T-helper 1 cell treated with Interleukin-12 subunit alpha and Interleukin-12 subunit beta and Interleukin-4 antibody, amounts not matched to agents 30 μg/mL and 1 μg/mL, for 36 hours (primary cell): ENCODE measurements around the gene MOB3B.
"Not testable (repeated sequence)": the region's sequence is repeated elsewhere in the genome, so short reads cannot be mapped to it uniquely, and the experiment has no call there.

Source experiments
- H3K27ac Mint-ChIP-seq: one replicate; pipeline ENCODE4 v1.8.0; 2021; ENCODE audit warnings: mild to moderate bottlenecking, mixed read lengths
- H3K27me3 Mint-ChIP-seq: one replicate; pipeline ENCODE4 v1.8.0; 2021; ENCODE audit warnings: low read depth, mixed read lengths
- H3K36me3 Mint-ChIP-seq: one replicate; pipeline ENCODE4 v1.8.0; 2021; ENCODE audit warnings: low read depth, mixed read lengths
- H3K4me1 Mint-ChIP-seq: one replicate; pipeline ENCODE4 v1.8.0; 2021; ENCODE audit warnings: low read depth, mixed read lengths
- H3K4me3 Mint-ChIP-seq: one replicate; pipeline ENCODE4 v1.8.0; 2021; ENCODE audit warnings: mild to moderate bottlenecking, moderate library complexity, mixed read lengths
- H3K9me3 Mint-ChIP-seq: one replicate; pipeline ENCODE4 v1.8.0; 2021; ENCODE audit warnings: mixed read lengths

The MOB3B gene

DNA sequence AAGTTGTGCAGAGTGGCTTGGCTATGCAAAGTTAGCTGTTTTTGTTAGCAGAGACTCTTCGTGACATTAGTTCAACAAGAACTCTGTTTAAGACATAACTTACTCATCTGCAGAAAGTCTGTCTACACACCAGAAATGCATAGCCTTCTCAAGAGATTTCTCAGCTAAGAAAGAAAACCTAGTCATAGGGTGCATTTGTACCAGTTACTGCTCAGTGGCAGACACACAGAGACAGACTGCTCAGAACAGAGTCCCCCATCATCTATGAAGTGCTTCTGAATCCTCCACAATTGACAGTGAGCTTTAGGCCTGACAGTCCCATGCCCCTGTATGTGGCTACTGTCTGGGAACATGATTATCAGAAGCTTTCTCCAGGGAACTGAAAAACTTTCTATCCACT, 61.6 kb downstream of the MOB3B start:
- H3K27me3 Mint-ChIP-seq = no peaks in the 10 kb centered on the region
- no peak overlapping the region for H3K4me3 Mint-ChIP-seq
- H3K9me3 Mint-ChIP-seq = no peaks in the 10 kb centered on the region
- peaks cover 5% of the 10 kb centered on the region for H3K4me1 Mint-ChIP-seq
- no peak overlapping the region for H3K27ac Mint-ChIP-seq
- H3K36me3 Mint-ChIP-seq = no peaks in the 10 kb centered on the region

DNA sequence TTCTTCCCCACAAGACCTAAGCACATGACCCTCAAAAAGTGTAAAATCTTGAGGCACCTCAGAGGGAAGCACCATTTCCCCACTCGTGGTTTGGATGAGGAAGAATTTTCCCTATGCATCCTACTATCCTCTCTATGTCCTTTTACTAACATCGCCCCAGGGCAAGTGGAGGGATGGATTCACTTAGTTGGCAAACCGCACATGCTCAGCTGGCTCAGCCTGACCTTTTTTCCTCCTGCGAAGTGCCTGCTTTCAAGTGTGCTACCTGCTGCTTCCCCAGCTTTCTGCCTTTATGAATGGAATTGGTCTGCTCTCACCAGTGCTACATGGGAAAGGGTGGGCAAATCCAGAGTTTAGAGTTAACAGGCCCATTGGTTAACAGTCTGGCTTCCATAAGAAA, 62.1 kb downstream of the MOB3B start:
- Mint-ChIP-seq H3K36me3 (no peaks in the 10 kb centered on the region), H3K27ac (no peak overlapping the region), H3K9me3 (no peaks in the 10 kb centered on the region), H3K27me3 (no peaks in the 10 kb centered on the region), H3K4me1 (peaks cover 6% of the 10 kb centered on the region), H3K4me3 (no peak overlapping the region)

DNA sequence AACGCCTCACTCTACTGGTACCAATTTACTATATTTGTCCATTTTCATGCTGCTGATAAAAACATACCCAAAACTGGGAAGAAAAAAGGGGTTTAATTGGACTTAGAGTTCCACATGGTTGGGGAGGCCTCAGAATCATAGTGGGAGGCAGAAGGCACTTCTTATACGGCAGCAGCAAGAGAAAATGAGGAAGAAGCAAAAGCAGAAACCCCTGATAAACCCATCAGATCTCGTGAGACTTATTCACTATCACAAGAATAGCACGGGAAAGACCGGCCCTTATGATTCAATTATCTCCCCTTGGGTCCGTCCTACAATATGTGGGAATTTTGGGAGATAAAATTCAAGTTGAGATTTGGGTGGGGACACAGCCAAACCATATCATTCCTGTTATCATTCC, 63.1 kb downstream of the MOB3B start:
- H3K27ac Mint-ChIP-seq, H3K36me3 Mint-ChIP-seq, H3K27me3 Mint-ChIP-seq, H3K4me3 Mint-ChIP-seq, H3K9me3 Mint-ChIP-seq: not testable (repeated sequence)
- H3K4me1 Mint-ChIP-seq = peaks cover 10% of the 10 kb centered on the region

- not testable (repeated sequence) for H3K27ac Mint-ChIP-seq, H3K27me3 Mint-ChIP-seq, H3K9me3 Mint-ChIP-seq, H3K4me1 Mint-ChIP-seq, H3K36me3 Mint-ChIP-seq, H3K4me3 Mint-ChIP-seq
Measured at GRCh38 chr9:27464950-27465349, 64.7 kb downstream of the MOB3B start.

- H3K4me3 Mint-ChIP-seq = no peak overlapping the region
- H3K27me3 Mint-ChIP-seq = no peaks in the 10 kb centered on the region
- peaks cover 5% of the 10 kb centered on the region for H3K4me1 Mint-ChIP-seq
- no peak overlapping the region for H3K27ac Mint-ChIP-seq
- no peaks in the 10 kb centered on the region for H3K36me3 Mint-ChIP-seq
- H3K9me3 Mint-ChIP-seq = no peaks in the 10 kb centered on the region
Measured at GRCh38 chr9:27462846-27463245, 66.8 kb downstream of the MOB3B start.

DNA sequence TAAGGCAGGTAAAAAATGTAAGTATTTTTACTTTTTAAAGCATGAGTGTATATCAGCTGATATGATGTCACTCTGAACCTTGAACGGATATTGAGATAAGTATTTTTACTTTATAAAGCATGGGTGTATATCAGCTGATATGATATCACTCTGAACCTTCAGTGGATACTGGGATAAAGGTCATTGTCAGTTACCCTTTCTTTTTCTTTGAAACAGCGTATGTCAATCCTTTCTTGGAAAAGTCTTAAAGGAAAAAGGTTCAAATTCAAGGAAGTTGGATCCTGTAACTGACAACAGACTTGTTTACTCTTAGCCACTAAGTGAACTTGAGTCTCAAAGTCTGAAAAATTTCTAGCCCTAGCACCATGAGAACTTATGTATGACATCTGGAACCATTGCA, 67.2 kb downstream of the MOB3B start:
- Mint-ChIP-seq H3K9me3 (no peaks in the 10 kb centered on the region), H3K36me3 (no peaks in the 10 kb centered on the region), H3K4me3 (no peak overlapping the region), H3K4me1 (peaks cover 7% of the 10 kb centered on the region), H3K27me3 (no peaks in the 10 kb centered on the region), H3K27ac (no peak overlapping the region)

DNA sequence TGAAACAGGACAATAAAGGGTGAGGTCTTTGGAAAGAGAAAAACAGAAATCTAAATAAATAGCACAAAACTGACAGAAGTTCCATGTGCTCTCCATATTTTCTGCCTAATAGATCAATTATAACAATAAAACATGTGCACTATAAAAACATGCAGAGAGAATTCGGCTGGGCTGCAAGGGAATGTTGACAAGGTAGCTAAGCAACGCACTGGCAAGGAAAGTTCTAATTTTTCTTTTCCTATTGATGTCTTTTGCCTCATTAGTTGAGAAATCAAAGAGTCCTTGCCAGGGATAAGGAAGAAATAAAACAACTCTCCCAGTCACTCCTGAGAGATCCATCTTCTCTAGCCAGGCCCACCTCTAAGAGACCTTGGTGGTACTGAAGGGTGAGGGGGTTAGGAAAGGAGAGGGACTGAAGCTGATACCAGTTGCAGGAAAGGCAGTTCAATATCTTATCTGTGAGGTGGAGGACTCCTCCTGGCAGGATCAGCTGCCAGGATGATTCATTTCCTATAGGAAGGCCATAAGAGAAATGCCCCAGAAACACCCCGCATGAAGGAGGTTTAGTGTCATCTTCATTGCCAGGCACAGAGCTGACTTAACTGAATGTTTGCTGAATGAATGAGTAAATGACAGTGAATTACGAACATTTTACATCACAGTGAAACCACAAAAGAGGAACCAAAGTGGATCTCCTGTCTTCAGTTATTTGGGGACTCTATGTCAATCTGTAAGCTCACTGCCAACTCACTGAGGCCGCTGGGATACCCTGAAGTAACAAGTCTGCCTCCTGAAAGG, 69.2 kb downstream of the MOB3B start:
- no peak overlapping the region for H3K27ac Mint-ChIP-seq
- H3K36me3 Mint-ChIP-seq = no peaks in the 10 kb centered on the region
- H3K4me3 Mint-ChIP-seq = no peak overlapping the region
- H3K9me3 Mint-ChIP-seq = no peaks in the 10 kb centered on the region
- H3K27me3 Mint-ChIP-seq = no peaks in the 10 kb centered on the region
- peaks cover 8% of the 10 kb centered on the region for H3K4me1 Mint-ChIP-seq

DNA sequence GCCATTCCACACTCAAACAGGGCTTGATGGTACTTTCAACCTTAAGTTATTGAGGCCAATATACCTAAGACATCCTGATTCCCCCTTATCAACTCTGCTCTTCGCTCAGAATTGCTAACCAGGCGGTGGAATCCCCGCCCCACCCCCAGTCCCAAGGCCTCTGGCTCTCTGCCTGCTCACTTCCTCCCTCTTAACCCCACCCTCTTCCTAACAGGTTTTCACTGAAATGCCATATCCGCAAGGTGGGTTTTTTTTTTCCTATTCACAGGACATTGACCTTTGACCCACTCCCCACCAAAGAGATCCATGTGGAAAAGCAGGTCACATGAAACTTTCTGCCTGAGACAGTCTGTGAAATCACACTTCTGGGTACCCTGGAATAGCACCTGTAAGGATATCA, 72.2 kb downstream of the MOB3B start:
- Mint-ChIP-seq H3K4me3 (no peak overlapping the region), H3K27me3 (no peaks in the 10 kb centered on the region), H3K9me3 (no peaks in the 10 kb centered on the region), H3K4me1 (peaks cover 7% of the 10 kb centered on the region), H3K27ac (no peak overlapping the region), H3K36me3 (no peaks in the 10 kb centered on the region)

- Mint-ChIP-seq H3K36me3 (no peaks in the 10 kb centered on the region), H3K4me3 (no peak overlapping the region), H3K27me3 (no peaks in the 10 kb centered on the region), H3K27ac (no peak overlapping the region), H3K4me1 (peaks cover 3% of the 10 kb centered on the region), H3K9me3 (no peaks in the 10 kb centered on the region)
Measured at GRCh38 chr9:27453860-27454553, 75.6 kb downstream of the MOB3B start.

GRCh38 chr9:27451207-27451797, 78.3 kb downstream of the MOB3B start:
- Mint-ChIP-seq H3K4me1 (no peaks in the 10 kb centered on the region), H3K27me3 (no peaks in the 10 kb centered on the region), H3K4me3 (no peak overlapping the region), H3K27ac (no peak overlapping the region), H3K9me3 (no peaks in the 10 kb centered on the region), H3K36me3 (no peaks in the 10 kb centered on the region)

DNA sequence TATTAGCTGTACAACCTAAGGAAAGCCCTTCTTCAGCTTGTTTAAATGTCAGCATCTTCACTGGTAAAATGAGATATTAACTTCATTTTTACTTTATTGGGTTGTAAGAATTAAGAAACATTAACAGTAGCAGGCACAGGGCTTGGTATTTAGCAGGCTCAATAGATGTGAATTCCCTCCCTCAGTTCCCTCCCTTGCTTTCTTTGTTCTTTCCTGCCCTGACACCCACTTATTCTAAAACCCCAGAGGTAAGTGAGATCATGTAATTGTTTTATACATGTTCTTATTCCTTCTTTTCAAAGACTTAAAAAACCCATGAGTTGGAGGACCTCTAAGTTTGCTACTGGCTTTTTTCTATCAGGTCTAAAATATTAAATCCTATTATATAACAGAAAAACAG, 78.9 kb downstream of the MOB3B start:
- Mint-ChIP-seq H3K4me3 (no peak overlapping the region), H3K36me3 (no peaks in the 10 kb centered on the region), H3K27me3 (no peaks in the 10 kb centered on the region), H3K27ac (no peak overlapping the region), H3K4me1 (no peaks in the 10 kb centered on the region), H3K9me3 (no peaks in the 10 kb centered on the region)

GRCh38 chr9:27448356-27448755, 81.3 kb downstream of the MOB3B start:
- H3K36me3 Mint-ChIP-seq, H3K4me1 Mint-ChIP-seq, H3K27ac Mint-ChIP-seq, H3K27me3 Mint-ChIP-seq, H3K4me3 Mint-ChIP-seq, H3K9me3 Mint-ChIP-seq: not testable (repeated sequence)

DNA sequence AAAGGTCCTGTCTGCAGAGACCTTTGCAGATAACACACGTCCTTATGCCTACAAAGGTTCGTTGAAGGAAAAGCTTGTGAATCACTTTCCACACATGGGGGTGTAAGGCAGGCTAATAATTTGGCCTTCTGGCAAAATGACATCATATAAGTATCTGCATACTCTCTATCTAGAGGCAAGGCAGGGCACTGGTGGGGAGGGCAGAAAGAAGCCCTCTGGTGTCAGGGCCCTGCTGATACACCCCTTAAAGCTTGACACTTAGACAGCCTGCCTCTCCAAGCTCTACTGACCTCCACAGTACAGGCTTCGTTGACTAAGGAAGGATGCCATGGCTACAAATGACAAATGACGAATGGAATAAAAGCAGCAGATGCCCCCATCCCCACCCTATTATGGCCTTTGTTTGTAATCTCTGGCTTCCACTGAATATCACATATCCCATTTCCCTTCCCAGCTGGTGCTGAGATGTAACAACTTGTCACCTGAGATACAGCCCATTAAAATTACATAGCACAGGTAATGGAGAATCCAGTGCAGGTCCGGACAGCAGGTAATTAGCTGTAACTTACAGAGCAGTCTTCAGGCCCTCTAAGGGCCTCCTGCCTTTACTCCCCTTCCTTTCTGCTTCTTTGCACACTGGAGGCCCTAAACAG, 82.5 kb downstream of the MOB3B start:
- Mint-ChIP-seq H3K27me3 (no peaks in the 10 kb centered on the region), H3K4me3 (no peak overlapping the region), H3K9me3 (no peaks in the 10 kb centered on the region), H3K27ac (no peak overlapping the region), H3K36me3 (no peaks in the 10 kb centered on the region), H3K4me1 (no peaks in the 10 kb centered on the region)

GRCh38 chr9:27445688-27446087, 83.9 kb downstream of the MOB3B start:
- no peak overlapping the region for H3K4me3 Mint-ChIP-seq
- no peaks in the 10 kb centered on the region for H3K4me1 Mint-ChIP-seq
- H3K9me3 Mint-ChIP-seq = no peaks in the 10 kb centered on the region
- no peaks in the 10 kb centered on the region for H3K36me3 Mint-ChIP-seq
- H3K27me3 Mint-ChIP-seq = no peaks in the 10 kb centered on the region
- no peak overlapping the region for H3K27ac Mint-ChIP-seq
